HL-60 (cell line): ENCODE measurements around the gene GRID1.

Experiments
- GABPA ChIP-seq: IDR thresholded peaks from 2 replicates; pipeline ENCODE4 v1.6.1; 2012; ENCODE audit warnings: low read depth
- POLR2AphosphoS5 ChIP-seq: IDR thresholded peaks from 2 replicates; pipeline ENCODE4 v1.6.1; 2012; ENCODE audit warnings: low read depth
- TF ChIP-seq, protein P1 (sequence below): IDR thresholded peaks from one replicate; pipeline ENCODE4 v1.5.1; 2011; ENCODE audit warnings: low read length, control low read depth, inconsistent platforms; ENCODE audit not compliant: insufficient read depth

DNA sequence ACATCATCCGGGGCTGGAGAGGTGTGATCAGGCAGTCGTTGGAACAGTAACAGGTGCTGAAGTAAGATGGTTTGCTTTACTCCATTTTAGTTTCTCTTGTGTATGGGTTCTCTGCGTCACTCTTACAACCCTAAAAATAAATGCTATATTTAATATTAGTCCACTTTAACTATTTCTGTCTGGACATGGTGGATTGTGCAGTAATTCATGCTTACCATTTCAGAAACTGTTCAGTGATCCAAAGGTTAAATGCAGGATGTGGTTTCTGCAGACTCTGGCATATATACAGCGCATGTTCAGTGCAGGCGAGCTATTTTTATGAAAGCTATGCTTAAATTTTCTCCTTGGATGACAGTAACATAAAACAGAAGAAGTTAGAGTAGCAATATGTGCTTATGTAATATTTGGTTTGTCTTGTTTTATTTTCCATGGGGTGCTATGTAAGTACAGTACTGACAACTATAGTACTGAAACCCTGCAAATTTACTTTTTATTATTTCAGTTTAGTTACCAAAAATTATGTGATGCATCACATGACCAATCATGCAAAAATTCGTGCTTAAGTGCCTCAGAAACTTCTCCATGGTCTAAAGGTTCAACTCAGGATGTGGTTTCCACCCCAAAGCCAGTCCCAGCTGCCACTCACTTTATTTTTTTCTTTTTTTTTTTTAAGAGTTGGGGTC lies 46.6 kb upstream of the GRID1 start:
- TF ChIP-seq POLR2AphosphoS5 (no peak), GABPA (no peak)
- TF ChIP-seq, protein P1, sequence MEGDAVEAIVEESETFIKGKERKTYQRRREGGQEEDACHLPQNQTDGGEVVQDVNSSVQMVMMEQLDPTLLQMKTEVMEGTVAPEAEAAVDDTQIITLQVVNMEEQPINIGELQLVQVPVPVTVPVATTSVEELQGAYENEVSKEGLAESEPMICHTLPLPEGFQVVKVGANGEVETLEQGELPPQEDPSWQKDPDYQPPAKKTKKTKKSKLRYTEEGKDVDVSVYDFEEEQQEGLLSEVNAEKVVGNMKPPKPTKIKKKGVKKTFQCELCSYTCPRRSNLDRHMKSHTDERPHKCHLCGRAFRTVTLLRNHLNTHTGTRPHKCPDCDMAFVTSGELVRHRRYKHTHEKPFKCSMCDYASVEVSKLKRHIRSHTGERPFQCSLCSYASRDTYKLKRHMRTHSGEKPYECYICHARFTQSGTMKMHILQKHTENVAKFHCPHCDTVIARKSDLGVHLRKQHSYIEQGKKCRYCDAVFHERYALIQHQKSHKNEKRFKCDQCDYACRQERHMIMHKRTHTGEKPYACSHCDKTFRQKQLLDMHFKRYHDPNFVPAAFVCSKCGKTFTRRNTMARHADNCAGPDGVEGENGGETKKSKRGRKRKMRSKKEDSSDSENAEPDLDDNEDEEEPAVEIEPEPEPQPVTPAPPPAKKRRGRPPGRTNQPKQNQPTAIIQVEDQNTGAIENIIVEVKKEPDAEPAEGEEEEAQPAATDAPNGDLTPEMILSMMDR = no peak
